Caco-2 (cell line): ENCODE measurements around the gene CDKN2AIPNL. TPM values are rescaled to one million over a fixed set of nuclear protein-coding genes. Genes with fewer than 3 reads are reported as not detected.

Experiments
- BruUV-seq: library from RNA; stranded (reverse); fragments of 400-500 nt; replicated peaks from 2 replicates; lab custom pipeline; 2021; lab: Mats Ljungman, UMichigan
- CTCF ChIA-PET: fragments of 300-600 bp; sonication (Branson Sonifier 250); formaldehyde crosslinking; loops from one replicate; lab custom pipeline; 2022; ENCODE audit warnings: antibody characterized with exemption; lab: Charles Lee
- POLR2A ChIA-PET: fragments of 300-600 bp; sonication (Branson Sonifier 250); formaldehyde crosslinking; loops from one replicate; lab custom pipeline; 2022; ENCODE audit warnings: antibody characterized with exemption; lab: Charles Lee
- DNase-seq, 2 experiments: peaks; one replicate each; pipeline versions ENCODE4 v3.0.0 to v3.0.0-alpha.2; 2020 to 2022
- H3K27me3 ChIP-seq: replicated peaks from 2 replicates; pipeline ENCODE4 v1.6.0; 2011; ENCODE audit warnings: low read length; ENCODE audit not compliant: control insufficient read depth, insufficient read depth
- H3K36me3 ChIP-seq: 2 replicates; pipeline ENCODE4 v1.5.1; 2011; ENCODE audit warnings: low read length; ENCODE audit not compliant: control insufficient read depth, insufficient read depth
- H3K4me1 ChIP-seq: fragments of 250-450 bp; sonication (Bioruptor Pico); 2 replicates; pipeline ENCODE4 v1.5.1; 2020; ENCODE audit warnings: mild to moderate bottlenecking
- H3K4me3 ChIP-seq: 2 replicates; pipeline ENCODE4 v1.5.1; 2011; ENCODE audit warnings: low read depth, mild to moderate bottlenecking, control low read depth, low read length
- H3K9me3 ChIP-seq: fragments of 250-450 bp; sonication (Bioruptor Pico); 2 replicates; pipeline ENCODE4 v1.5.1; 2020; ENCODE audit warnings: mild to moderate bottlenecking, moderate library complexity
- H3K27ac Mint-ChIP-seq: one replicate; pipeline ENCODE4 v1.8.0; 2022; ENCODE audit warnings: mixed read lengths; ENCODE audit not compliant: unreplicated experiment
- H3K27me3 Mint-ChIP-seq: one replicate; pipeline ENCODE4 v1.8.0; 2022; ENCODE audit warnings: mixed read lengths; ENCODE audit not compliant: insufficient read depth, unreplicated experiment
- H3K36me3 Mint-ChIP-seq: one replicate; pipeline ENCODE4 v1.8.0; 2022; ENCODE audit warnings: mild to moderate bottlenecking, mixed read lengths; ENCODE audit not compliant: insufficient read depth, unreplicated experiment
- H3K4me1 Mint-ChIP-seq: one replicate; pipeline ENCODE4 v1.8.0; 2022; ENCODE audit warnings: low read depth, mixed read lengths; ENCODE audit not compliant: unreplicated experiment
- H3K4me3 Mint-ChIP-seq: one replicate; pipeline ENCODE4 v1.8.0; 2022; ENCODE audit warnings: mild to moderate bottlenecking, moderate library complexity, mixed read lengths; ENCODE audit not compliant: unreplicated experiment
- H3K9me3 Mint-ChIP-seq: one replicate; pipeline ENCODE4 v1.8.0; 2022; ENCODE audit warnings: mixed read lengths; ENCODE audit not compliant: unreplicated experiment
- CTCF ChIP-seq, 2 experiments: fragments of 200-600 bp in 1 of 2; IDR thresholded peaks; 1 replicate in 1 of 2; 2 replicates in 1 of 2; pipeline versions ENCODE4 v1.5.1 to v1.8.0; 2011 to 2022; ENCODE audit warnings: antibody characterized with exemption in 1 of 2, control low read depth in 1 of 2, inconsistent platforms in 1 of 2, low read depth in 1 of 2, low read length in 1 of 2, mild to moderate bottlenecking in 1 of 2, moderate library complexity in 1 of 2; ENCODE audit not compliant: insufficient read depth in 1 of 2, severe bottlenecking in 1 of 2, unreplicated experiment in 1 of 2
- intact Hi-C: fragments of 100-400 bp; cut with micrococcal nuclease; formaldehyde crosslinking; loops from one replicate; pipeline ENCODE4 v1.10.0; 2022; ENCODE audit not compliant: unreplicated experiment
- total RNA-seq: library from RNA; stranded (reverse); gene quantifications from 2 replicates; pipeline ENCODE4 v1.2.3, GENCODE V29; 2022

The CDKN2AIPNL gene
- total RNA-seq, 1 experiment from 2014 or later, result 53.2 TPM

GRCh38 chr5:134445856-134446818, 34.5 kb upstream of the CDKN2AIPNL start:
- Mint-ChIP-seq H3K9me3 (no peaks in the 10 kb centered on the region), H3K27me3 (no peaks in the 10 kb centered on the region), H3K4me3 (no peak overlapping the region), H3K4me1 (peaks cover 29% of the 10 kb centered on the region), H3K36me3 (peaks cover 6% of the 10 kb centered on the region), H3K27ac (no peak overlapping the region)
- no peak for TF ChIP-seq CTCF (IDR thresholded peaks at IDR 0.05; ENCODE audit: insufficient read depth in 1 of 2, low read depth in 1 of 2, low read length in 1 of 2, severe bottlenecking in 1 of 2, unreplicated experiment in 1 of 2)
- Histone ChIP-seq H3K9me3 (no peaks in the 10 kb centered on the region), H3K4me1 (peaks cover 21% of the 10 kb centered on the region), H3K36me3 (no peaks in the 10 kb centered on the region), H3K4me3 (no peak overlapping the region), H3K27me3 (no peaks in the 10 kb centered on the region)
- no peak for DNase-seq
- intact Hi-C loops, result loop anchor here (2.0 kb wide), 1 partner anchor 61 kb away; no protein-coding TSS in a partner anchor
- POLR2A ChIA-PET, result interaction anchor here (0.6 to 1.6 kb wide), 3 partner anchors 10 to 78 kb away, joined by 4 to 9 read pairs (median 7); no protein-coding TSS in a partner anchor
- CTCF ChIA-PET, result interaction anchor here (1.0 to 1.6 kb wide), 3 partner anchors 31 to 65 kb away, joined by 4 to 12 read pairs (median 5); partner anchors contain the start of gene CDKN2AIPNL
- BruUV-seq, result no TSS peak

- ChIA-PET CTCF (no interaction called here), POLR2A (no interaction called here)
- no peaks in the 10 kb centered on the region for H3K9me3 ChIP-seq
- H3K9me3 Mint-ChIP-seq, result no peaks in the 10 kb centered on the region
- peaks cover 16% of the 10 kb centered on the region for H3K4me1 ChIP-seq
- no peak overlapping the region for H3K4me3 ChIP-seq
- TF ChIP-seq CTCF (IDR thresholded peaks at IDR 0.05; ENCODE audit: insufficient read depth in 1 of 2, low read depth in 1 of 2, low read length in 1 of 2, severe bottlenecking in 1 of 2, unreplicated experiment in 1 of 2), result no peak
- DNase-seq, result no peak
- intact Hi-C loops, result no loop called here
- H3K27ac Mint-ChIP-seq, result no peak overlapping the region
- no peaks in the 10 kb centered on the region for H3K36me3 ChIP-seq
- H3K4me3 Mint-ChIP-seq, result no peak overlapping the region
- peaks cover 6% of the 10 kb centered on the region for H3K36me3 Mint-ChIP-seq
- no TSS peak for BruUV-seq
- no peaks in the 10 kb centered on the region for H3K27me3 ChIP-seq
- H3K4me1 Mint-ChIP-seq, result peaks cover 35% of the 10 kb centered on the region
- H3K27me3 Mint-ChIP-seq, result no peaks in the 10 kb centered on the region
Measured at GRCh38 chr5:134444941-134445471, 33.3 kb upstream of the CDKN2AIPNL start.

- H3K27me3 Mint-ChIP-seq, result no peaks in the 10 kb centered on the region
- DNase-seq, result no peak
- H3K4me3 Mint-ChIP-seq, result no peak overlapping the region
- Histone ChIP-seq H3K9me3 (no peaks in the 10 kb centered on the region), H3K4me1 (peaks cover 44% of the 10 kb centered on the region), H3K36me3 (no peaks in the 10 kb centered on the region), H3K4me3 (no peak overlapping the region), H3K27me3 (no peaks in the 10 kb centered on the region)
- H3K4me1 Mint-ChIP-seq, result peaks cover 33% of the 10 kb centered on the region
- POLR2A ChIA-PET, result no interaction called here
- peaks cover 13% of the 10 kb centered on the region for H3K36me3 Mint-ChIP-seq
- TF ChIP-seq CTCF (IDR thresholded peaks at IDR 0.05; ENCODE audit: insufficient read depth in 1 of 2, low read depth in 1 of 2, low read length in 1 of 2, severe bottlenecking in 1 of 2, unreplicated experiment in 1 of 2), result no peak
- BruUV-seq, result no TSS peak
- peak overlapping the region; percentile 64 for H3K27ac Mint-ChIP-seq
- CTCF ChIA-PET, result no interaction called here
- intact Hi-C loops, result no loop called here
- H3K9me3 Mint-ChIP-seq, result no peaks in the 10 kb centered on the region
Measured at GRCh38 chr5:134440201-134440755, 28.6 kb upstream of the CDKN2AIPNL start.
